ENCODE results near the gene AKAP12. TPM values are rescaled to one million over a fixed set of nuclear protein-coding genes. Genes with fewer than 3 reads are reported as not detected.

AKAP12 gene
- total RNA-seq, 2 donors from 2014 or later, result 27.7 to 40.1 TPM

GRCh38 chr6:151236668-151237401 lies 2.9 kb upstream of the AKAP12 start:
- H3K36me3 ChIP-seq, result no peaks in the 10 kb centered on the region
- H3K4me1 ChIP-seq, result peaks cover 0 to 6% of the 10 kb centered on the region in 2 donors
- no peak for TF ChIP-seq CTCF (IDR thresholded peaks at IDR 0.05)
- H3K4me3 ChIP-seq, result no peak overlapping the region
- no peak for DNase-seq (ENCODE audit: low spot score)
- no peaks in the 10 kb centered on the region for H3K9me3 ChIP-seq
- H3K27me3 ChIP-seq, result no peaks in the 10 kb centered on the region
- no peak overlapping the region for H3K27ac ChIP-seq

- Histone ChIP-seq H3K4me3 (peak overlapping the region; percentile 68 to 80), H3K4me1 (peaks cover 0 to 6% of the 10 kb centered on the region in 2 donors), H3K27ac (peak overlapping the region; percentile 82 to 85), H3K9me3 (no peaks in the 10 kb centered on the region), H3K36me3 (no peaks in the 10 kb centered on the region), H3K27me3 (no peaks in the 10 kb centered on the region)
- peak; percentile 83 for DNase-seq (ENCODE audit: low spot score)
- peak in 1 of 2 donors; percentile 44 for TF ChIP-seq CTCF (IDR thresholded peaks at IDR 0.05)
Observed at GRCh38 chr6:151240036-151240685, 394 bp downstream of the AKAP12 start.

DNA sequence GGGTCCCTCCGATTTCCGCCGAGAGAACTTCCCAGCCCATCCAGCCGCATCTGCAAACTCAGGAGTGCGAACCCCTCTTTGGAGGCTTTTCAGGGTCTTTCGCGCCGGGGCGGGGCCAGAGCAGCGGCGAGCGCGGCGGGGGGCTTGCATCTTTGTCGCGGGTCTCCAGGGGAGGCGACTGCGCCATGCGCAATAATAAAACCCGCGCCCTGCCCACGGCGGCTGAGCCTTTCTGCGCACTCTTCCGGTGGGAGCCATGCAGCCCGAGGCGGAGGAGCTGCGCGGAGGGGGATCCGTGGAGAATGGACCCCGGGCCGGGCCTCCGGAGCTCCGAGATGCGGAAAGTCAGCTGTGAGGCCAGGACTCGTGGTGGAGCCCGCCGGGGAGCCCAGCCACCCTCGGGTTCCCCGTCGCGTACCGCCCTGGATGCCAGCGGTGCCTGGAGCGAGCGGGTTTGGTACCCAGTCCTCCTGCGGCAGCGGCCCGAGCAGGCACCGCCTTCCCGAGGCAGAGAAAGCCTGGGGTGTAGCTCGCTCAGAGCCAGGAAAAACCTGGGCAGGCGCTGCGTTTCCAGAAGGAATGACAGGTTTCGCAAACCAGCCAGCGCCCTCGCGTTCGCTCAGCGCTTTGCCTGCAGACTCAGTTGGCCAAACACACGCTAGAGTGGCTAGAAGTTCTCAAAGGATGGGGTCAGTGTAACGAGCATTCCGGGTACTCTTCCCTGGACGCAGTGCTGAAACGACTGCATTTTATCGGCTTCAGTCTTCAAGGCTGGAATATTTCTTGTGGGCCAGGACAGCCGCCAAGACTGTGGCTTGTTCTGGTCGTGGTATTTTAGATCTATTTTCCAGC lies 1.2 kb downstream of the AKAP12 start:
- Histone ChIP-seq H3K9me3 (no peaks in the 10 kb centered on the region), H3K27me3 (no peaks in the 10 kb centered on the region), H3K4me1 (peaks cover 0 to 6% of the 10 kb centered on the region in 2 donors), H3K36me3 (no peaks in the 10 kb centered on the region), H3K27ac (peak overlapping the region; percentile 82 to 85), H3K4me3 (peak overlapping the region; percentile 68 to 80)
- TF ChIP-seq CTCF (IDR thresholded peaks at IDR 0.05), result no peak
- peak; percentile 72 for DNase-seq (ENCODE audit: low spot score)

GRCh38 chr6:151241853-151242252 lies 2.1 kb downstream of the AKAP12 start:
- no peak for DNase-seq (ENCODE audit: low spot score)
- H3K27ac ChIP-seq, result peak overlapping the region; percentile 82 to 85
- peaks cover 0 to 6% of the 10 kb centered on the region in 2 donors for H3K4me1 ChIP-seq
- no peaks in the 10 kb centered on the region for H3K36me3 ChIP-seq
- H3K4me3 ChIP-seq, result peak overlapping the region; percentile 68 to 80
- H3K27me3 ChIP-seq, result no peaks in the 10 kb centered on the region
- H3K9me3 ChIP-seq, result no peaks in the 10 kb centered on the region
- TF ChIP-seq CTCF (IDR thresholded peaks at IDR 0.05), result no peak

DNA sequence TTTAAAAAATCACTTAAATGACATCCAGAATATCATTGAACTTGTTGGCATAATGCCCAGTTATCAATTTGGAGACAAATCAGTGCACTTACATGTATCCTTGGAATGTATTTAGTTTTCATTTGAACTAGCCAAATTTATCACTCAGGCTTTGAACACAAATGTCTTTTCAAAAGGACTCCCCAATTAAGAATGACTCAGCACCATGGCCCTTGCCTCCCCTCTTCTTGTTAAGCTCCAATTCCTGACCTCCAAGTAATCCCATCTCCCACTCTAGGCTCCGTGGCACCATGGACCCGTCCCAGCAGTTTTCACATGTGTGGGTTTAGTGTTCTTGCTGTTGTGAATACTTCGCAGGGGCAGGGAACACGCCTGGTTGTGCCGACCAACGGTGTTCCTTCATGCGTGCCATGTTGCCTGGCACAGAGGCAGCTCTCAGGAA lies 2.7 kb downstream of the AKAP12 start:
- Histone ChIP-seq H3K27me3 (no peaks in the 10 kb centered on the region), H3K27ac (peak overlapping the region in 1 of 2 donors; percentile 85), H3K4me3 (peak overlapping the region; percentile 68 to 80), H3K4me1 (peaks cover 0 to 6% of the 10 kb centered on the region in 2 donors), H3K9me3 (no peaks in the 10 kb centered on the region), H3K36me3 (no peaks in the 10 kb centered on the region)
- no peak for TF ChIP-seq CTCF (IDR thresholded peaks at IDR 0.05)
- no peak for DNase-seq (ENCODE audit: low spot score)
